GM18526 (cell line): ENCODE results near the gene MACROD2.

ENCODE experiments used
- POLR2A ChIP-seq: IDR thresholded peaks from 3 replicates; pipeline ENCODE4 v1.6.1; 2011; ENCODE audit not compliant: insufficient read length; ENCODE audit errors: extremely low read depth

MACROD2 gene

DNA sequence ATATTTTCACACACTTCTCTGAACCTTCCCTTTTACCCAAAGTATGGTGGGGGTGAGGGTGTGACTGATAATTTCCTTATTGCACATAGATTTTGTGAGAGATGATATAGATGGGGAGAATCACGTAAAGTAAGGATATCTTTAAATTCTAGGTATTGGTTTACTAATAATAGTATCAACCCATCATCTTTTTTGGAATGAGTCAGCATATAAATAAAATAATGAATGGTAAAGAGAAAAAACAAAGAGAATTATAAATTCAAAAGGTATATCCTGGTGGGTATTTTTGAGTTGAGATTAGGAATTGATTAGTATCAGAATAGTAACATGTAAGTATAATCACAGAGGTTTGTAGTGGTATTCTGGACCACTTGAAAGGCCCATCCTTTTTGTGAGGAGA, 56.1 kb downstream of the MACROD2 start:
- no peak for TF ChIP-seq POLR2A

DNA sequence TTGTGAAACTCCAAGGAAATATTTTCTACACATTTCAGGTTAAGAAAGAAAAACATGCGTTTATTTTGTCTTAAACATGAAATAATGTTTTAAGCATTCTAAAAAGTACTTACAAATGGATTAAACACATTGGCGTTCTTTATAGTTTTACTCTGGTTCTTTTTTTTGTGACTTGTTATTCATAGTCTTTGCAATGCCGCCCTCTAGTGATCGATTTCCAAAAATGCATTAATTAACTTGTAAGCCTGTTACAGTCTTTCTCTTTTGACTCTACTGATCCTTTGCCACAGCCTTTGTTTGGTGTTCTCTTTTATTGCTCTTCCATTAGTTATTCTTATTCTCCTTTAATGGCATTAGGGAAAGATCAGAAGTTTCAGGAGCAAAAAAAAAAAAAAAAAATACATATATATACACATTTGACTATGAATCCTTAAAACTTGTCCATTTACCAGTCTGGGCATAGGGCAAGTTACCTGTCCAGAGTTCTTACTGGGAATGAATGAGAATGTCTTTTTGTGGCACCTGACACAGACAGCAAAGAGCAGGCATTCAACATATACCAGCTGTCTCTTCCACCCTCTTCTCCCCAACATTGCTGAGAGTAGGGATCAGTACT, 59.9 kb downstream of the MACROD2 start:
- no peak for TF ChIP-seq POLR2A

DNA sequence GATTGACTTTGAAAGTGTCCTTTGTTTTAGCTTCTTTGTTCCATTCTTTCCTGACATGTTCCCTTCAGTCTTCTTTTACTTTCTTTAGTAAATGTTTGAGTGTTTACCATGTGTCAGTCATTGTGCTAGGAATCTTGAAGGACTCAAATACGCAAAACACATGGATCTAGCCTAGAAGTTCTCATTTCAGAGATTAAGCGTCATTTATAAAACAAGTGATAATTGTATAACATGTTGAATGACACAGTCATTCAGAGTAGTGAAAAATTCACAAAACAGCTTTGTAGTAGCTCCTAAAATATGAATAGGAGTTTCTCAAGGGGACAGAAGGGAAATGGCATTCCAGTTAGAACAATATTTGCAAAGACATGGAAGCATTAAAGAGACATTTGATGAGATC, 66.9 kb downstream of the MACROD2 start:
- no peak for TF ChIP-seq POLR2A

DNA sequence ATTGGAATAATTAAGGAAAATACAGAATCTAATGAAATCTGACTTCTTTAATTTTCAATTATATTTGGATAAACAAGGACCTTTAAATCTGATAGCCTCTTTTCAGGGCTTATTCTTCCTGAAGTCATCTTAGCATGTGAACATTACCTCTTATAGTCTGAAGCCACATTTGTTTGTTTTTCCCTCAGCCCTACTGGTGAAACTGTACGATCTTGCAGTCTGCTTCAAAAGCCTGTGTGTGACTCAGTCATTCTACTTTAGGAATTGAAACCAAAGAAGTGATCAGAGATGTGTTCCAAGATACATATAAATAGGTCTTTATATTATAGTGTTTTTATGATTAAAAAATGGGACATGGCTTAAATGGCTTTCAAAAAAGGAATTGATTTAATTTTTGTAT, 67.5 kb downstream of the MACROD2 start:
- no peak for TF ChIP-seq POLR2A

DNA sequence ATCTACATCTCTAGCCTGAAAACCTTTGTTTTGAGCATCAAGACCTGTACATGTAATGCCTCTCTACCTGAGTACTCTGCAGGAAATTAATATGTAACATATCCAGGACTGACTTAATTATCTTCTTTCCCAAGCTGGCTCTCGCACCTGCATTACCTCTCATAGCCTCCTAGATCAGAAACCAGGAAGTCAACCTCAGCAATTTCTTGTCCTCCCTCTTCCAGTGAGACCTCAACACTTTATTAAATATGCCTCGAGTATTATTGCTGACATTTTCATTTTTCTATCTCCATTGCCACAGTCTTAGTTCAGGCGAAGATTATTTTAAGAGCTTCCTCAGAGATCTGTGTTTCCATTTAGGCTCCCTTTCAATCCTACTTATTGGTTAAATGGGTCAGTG, 69.0 kb downstream of the MACROD2 start:
- no peak for TF ChIP-seq POLR2A

DNA sequence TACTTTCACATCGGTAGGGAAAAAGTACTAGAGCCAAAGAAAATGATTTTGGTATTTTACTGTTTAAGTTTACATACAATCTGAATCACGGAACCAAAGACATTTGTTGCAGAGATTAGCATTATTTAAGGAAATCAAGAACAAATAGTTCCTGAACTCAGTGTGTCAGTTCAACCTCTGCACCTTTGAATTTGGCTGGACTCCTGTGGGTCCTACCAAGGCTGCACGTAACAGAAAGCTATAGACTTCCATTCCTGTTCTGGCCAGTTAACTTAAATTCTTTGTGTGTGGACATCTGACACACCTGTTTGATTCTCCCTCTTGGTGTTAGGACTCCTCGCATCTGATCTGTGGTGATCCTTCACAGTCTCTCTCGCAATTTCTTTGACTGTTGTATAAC, 69.6 kb downstream of the MACROD2 start:
- TF ChIP-seq POLR2A, result no peak

DNA sequence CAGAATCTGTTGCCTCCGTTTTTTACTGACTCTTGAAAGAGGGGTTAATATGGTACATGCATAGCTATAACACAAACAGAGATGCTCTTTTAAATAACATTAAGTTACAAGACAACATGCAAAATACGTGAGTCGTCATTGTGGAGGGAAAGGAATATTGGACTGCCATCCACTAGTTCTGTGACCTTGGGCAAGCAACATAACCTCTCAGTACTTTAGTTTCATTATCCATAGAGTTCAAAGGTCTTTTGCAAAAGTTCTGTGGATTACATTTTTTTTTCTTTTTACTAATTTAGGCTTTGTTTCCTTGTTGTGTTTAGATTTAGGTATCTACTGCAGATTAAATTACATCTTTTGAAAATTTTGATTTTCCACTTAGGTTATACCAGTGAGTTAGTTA, 70.5 kb downstream of the MACROD2 start:
- no peak for TF ChIP-seq POLR2A

DNA sequence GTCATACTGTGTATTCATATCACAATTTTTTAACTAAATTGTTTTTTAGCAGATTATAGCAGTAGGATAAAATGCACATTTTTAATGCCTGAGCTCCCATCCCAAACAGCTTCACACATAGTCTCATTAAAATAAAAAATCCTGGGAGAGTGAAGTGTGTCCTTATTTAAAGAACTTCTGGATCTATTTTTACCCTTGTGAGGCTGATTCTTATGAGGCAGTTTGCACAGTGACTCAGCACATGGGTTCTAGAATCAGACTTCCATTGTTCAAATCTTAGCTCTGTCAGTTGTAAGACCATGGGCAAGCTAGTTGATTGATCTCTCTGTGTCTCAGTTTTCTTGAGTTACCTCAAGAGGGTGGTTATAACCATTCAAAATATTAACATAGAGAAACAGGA, 72.3 kb downstream of the MACROD2 start:
- no peak for TF ChIP-seq POLR2A

DNA sequence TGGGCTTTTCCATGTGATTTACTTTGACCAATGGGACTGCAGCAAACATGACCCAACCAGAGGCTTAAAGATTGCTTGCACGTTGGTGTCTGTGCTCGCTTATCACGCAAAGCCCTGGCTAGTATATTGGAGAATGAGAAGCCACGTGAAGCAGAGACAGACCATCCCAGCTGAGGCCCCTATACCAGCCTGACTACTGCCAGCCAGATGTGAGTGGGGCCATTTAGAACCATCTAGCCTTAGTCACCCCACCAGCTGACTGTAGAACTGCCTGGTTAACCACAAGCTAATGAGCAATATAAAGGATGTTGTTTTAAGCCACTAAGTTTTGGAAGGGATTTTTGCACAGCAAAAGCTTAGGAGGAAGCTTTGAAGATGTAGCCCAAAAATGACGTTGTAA, 74.5 kb downstream of the MACROD2 start:
- TF ChIP-seq POLR2A, result no peak

DNA sequence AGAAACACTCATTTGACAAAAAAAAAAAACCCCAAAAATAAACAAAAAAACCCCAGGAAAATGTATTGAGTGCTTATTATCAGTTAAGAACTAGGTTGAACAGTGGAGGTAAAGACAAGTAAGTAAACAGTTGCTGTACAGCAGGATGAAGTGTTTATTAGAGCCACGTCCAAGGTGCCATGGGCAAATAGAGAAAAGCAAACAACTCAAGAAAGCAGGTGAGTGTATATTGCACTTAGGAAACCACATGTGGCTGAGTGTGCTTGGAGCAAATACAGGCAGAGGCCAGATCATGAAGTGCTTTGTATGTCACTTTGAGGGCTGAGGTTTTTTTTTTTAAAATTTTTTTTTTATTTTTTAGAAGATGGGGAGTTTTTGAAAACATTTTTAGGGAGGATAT, 98.3 kb downstream of the MACROD2 start:
- no peak for TF ChIP-seq POLR2A

DNA sequence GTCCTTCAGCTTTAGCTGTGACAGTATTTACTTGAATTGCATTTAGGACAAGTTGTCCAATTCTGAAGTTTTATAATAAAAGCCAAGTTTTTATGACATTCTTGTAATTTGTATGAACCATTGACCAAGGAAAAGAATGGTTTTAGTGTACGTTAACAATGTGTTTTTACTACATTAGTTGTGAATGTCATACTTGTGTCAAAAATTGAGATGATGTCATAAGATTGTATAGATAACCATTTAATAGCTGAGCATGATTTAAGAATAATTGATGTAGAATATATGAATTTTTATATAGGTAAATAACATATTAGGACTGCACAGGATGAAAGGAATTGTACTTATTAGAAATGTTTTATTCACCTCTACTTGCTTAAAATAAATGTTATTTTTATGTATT, 102.9 kb downstream of the MACROD2 start:
- TF ChIP-seq POLR2A, result no peak

DNA sequence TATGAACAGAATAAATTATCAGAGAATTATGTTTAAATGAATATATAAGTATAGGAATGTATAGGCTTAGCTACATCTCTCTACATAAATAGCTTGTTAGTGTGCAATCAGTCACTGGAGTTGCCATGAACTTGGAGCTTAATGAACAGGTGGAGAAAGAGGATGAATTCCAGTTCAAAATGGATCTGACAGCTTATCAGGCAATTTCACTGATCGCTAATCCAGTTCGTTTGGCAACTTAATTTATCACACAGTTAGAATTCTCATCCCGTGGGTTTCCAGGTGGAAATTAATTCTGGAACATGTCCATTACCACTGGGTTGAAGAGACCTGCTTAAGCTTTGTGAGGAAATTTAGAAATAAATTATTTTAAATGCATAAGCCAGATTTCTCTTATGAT, 118.1 kb downstream of the MACROD2 start:
- TF ChIP-seq POLR2A, result no peak

DNA sequence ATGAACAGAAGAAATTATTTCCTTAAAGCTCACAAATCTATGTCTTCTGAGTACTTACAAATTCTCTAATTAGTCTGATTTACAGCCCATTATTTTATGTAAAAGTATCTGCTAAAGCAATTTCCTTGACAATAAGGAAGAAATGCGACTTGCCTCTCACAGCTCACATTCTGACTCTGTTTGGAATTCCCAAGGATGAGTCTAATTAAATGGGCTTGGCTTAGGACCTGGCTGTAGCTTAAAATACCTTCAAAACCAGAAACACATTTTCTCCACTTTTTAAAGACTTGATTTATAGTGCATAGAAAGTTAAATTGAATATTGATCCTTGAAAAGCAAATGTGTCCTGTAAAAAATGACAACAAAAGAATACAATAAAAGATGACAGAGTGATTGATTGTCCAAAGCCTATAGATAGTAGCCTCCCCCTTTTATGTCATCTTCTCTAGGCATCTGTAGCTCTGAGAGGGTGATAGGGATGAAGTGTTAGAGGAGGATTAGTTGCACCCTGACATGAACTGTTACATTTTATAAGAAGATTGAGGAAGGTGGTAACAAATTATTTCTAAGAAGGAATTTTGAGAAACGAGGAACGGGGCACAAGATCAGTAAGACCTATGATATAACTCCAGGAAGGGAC, 118.9 kb downstream of the MACROD2 start:
- TF ChIP-seq POLR2A, result no peak

DNA sequence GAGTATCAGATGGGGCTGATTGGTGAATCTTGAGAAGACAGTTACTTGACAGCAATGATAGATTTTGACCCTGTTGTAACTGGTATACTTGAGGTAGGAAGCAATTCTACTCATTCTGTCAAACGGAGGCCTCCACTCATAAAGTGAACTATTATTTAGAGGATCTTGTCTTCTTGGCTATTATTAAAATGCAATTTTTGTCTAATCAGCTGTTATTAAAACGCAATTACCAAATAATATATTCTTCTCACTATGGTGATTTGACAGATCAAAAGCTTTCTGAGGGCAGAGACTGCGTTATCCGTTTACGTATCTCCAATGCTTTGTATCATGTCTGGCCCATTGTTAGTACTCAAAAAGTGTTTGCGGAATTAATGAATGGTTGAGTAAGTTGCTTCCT, 120.7 kb downstream of the MACROD2 start:
- no peak for TF ChIP-seq POLR2A

DNA sequence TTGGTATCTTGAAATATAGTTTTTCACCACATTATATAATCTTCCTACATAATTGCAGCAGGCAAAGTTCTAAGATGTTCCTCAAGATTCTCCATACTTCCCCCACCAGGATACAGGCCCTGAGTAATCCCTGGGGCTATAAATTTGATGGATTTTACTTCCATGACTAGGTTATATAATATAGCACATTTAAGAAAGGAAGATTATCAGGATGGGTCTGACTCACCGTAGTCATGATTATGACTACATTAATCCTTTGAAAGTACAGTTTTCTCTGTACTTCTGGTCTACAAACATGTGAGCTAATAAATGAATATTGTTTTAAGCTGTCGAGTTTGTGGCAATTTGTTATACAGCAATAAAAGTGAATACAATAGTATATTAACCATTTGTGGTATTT, 122.5 kb downstream of the MACROD2 start:
- TF ChIP-seq POLR2A, result no peak

DNA sequence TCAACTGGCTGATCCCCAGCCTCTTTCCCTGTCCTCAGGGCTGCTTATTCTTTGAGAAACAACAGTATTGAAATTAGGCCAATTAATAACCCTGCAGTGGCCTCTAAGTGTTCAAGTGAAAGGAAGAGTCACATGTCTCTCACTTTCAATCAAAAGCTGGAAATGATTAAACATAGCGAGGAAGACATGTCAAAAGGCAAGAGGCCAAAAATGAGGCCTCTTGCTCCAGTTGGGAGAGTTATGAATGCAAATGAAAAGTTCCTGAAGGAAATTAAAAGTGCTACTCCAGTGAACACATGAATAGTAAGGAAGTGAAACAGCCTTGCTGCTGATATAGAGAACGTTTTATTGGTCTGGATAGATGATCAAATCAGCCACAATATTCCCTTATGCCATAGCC, 131.5 kb downstream of the MACROD2 start:
- no peak for TF ChIP-seq POLR2A
